Ovary (tissue), 3 donors: ENCODE measurements around the gene ATG16L2.

Experiments used
- EP300 ChIP-seq: sonication (generic); formaldehyde crosslinking; IDR thresholded peaks from one replicate; pipeline ENCODE4 v1.6.1; 2017; ENCODE audit warnings: antibody characterized with exemption
- POLR2A ChIP-seq: fragments of 450-650 bp; IDR thresholded peaks from one replicate; pipeline ENCODE4 v1.6.1; 2017; ENCODE audit warnings: antibody characterized with exemption, mild to moderate bottlenecking, moderate library complexity
- TF ChIP-seq, protein P1 (sequence below), 3 donors: fragments of 450-650 bp in 2 of 3; fragments of 200-600 bp in 1 of 3; IDR thresholded peaks; one replicate each; pipeline versions ENCODE4 v1.5.1 to v1.8.0; 2016 to 2022; ENCODE audit warnings: antibody characterized with exemption in 3 of 3, mild to moderate bottlenecking in 1 of 3
- donor health status: DM: no; HTN: no; CAD: no.

DNA sequence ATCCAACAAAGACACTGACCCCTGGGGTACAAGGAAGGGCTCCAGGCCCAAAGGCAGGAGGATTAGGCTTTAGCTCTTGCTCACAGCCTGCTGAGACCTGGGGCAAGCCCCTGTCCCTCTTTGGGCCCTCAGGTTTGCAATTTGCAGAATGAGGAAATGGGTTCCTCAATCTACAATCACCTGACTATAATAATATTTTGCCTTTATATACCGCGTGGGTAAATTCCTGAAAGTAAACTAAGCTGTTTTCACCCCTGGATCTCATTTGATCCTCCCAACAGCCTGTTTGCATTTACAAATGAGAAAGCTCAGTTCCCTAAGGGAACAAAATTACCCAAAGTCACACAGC, 21.2 kb upstream of the ATG16L2 start:
- TF ChIP-seq EP300 = no peak
- TF ChIP-seq, protein P1, sequence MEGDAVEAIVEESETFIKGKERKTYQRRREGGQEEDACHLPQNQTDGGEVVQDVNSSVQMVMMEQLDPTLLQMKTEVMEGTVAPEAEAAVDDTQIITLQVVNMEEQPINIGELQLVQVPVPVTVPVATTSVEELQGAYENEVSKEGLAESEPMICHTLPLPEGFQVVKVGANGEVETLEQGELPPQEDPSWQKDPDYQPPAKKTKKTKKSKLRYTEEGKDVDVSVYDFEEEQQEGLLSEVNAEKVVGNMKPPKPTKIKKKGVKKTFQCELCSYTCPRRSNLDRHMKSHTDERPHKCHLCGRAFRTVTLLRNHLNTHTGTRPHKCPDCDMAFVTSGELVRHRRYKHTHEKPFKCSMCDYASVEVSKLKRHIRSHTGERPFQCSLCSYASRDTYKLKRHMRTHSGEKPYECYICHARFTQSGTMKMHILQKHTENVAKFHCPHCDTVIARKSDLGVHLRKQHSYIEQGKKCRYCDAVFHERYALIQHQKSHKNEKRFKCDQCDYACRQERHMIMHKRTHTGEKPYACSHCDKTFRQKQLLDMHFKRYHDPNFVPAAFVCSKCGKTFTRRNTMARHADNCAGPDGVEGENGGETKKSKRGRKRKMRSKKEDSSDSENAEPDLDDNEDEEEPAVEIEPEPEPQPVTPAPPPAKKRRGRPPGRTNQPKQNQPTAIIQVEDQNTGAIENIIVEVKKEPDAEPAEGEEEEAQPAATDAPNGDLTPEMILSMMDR (IDR thresholded peaks at IDR 0.05) = no peak
- TF ChIP-seq POLR2A = no peak
